Stimulated activated CD8-positive, alpha-beta memory T cell treated with anti-CD3 and anti-CD28 coated beads, Interleukin-12 subunit alpha, Interleukin-12 subunit beta, amount 100 ng/mL, for 1 hour (primary cell): ENCODE measurements around the gene GRIK4.

Source experiments
- DNase-seq: peaks from one replicate; pipeline ENCODE4 v3.0.0-alpha.2; 2020; ENCODE audit warnings: low read depth

GRIK4 gene

GRCh38 chr11:120526241-120526640, 14.7 kb downstream of the GRIK4 start:
- no peak for DNase-seq

- DNase-seq: no peak
These were observed 15.7 kb downstream of the GRIK4 start for GRCh38 chr11:120527111-120527761.

DNA sequence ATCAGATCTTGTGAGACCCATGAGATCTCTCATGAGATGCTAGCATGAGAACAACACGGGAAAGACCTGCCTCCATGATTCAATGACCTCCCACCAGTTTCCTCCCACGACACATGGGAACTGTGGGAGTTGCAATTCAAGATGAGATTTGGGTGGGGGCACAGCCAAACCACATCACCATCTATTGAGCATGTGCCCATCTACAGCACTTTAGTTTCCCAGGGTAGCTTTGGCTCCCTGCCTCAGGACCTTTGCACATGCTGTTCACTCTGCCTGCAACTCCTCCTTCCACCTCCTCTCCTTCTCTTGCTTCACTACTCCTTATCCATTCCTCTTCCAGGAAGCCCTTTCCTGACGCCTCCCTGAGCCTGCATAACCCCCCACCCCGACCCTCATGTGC, 17.2 kb downstream of the GRIK4 start:
- DNase-seq: no peak

DNA sequence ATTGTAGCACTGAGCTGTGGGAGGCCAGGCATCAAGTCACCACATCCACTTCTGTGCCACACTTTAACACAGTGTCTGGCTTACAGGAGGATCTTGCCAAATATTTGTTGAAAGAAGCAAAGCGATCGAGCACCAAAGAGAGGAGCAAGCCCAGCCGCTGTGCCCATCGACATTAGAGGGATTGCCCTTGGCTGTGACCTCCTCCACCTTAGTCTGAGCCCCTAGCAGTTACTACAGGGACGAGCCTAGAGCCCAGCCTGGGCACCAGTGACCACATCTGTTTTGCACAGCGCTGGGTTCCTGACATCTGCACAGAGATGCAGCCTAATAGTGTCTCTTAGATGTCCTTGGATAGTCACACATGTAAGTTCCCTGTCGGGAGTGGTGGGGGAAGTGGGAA, 17.7 kb downstream of the GRIK4 start:
- DNase-seq: no peak

DNA sequence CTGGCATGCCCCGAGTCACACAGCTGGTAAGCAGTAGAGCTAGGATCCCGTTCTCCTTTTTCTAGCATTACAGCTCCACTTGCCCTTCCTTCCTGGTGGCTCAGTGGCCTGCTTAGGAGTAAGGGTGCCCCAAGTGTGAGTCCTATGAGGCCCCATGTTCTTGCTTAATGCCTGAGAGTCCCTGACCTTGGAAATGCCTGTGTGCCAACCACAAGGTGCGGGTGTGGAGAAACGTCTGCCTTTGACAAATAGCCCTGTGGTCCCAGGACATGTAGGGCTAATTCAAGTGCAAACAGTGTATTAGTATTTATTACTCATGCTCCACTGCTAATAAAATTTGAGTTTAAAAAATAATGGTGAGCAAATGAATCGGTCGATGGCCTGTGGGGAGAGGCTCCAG, 18.4 kb downstream of the GRIK4 start:
- DNase-seq: no peak

DNA sequence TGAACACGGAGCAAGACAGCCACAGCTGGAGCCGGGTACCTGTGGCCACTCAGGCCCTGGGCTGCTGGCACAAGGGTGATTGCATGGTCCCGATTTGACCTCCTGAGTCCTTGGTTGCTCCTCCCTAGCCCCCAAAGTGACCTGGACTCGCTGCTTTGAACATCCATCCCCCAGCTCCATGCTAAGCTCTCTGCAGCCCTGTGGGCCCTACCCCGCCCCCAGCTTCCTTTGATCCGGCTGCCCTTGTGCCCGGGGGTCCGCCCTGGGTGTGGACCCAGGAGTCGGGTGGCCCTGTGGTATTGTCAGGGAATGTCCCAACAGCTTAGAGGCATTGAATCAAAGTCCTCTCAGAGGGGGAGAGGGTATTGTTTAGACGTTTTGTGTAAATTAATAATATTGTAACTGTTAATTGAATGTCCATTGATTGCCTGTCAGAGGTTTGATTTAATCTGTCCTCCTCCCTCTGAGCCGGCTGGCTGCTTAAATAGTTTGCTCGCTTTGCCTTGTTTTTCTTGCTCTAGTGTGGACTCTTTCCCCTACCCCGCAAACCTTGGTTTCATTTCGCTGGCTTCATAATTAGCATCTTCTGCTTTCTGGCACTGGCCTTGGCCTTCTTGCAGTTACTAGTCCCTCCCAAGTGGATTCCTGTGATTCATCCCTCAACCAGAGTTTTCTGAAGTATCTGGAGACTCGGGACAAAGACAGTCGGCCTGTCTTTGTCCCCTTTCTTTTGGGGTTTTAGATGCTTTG, 20.7 kb downstream of the GRIK4 start:
- no peak for DNase-seq

- no peak for DNase-seq
These were observed 21.3 kb downstream of the GRIK4 start for GRCh38 chr11:120532832-120533196.

DNA sequence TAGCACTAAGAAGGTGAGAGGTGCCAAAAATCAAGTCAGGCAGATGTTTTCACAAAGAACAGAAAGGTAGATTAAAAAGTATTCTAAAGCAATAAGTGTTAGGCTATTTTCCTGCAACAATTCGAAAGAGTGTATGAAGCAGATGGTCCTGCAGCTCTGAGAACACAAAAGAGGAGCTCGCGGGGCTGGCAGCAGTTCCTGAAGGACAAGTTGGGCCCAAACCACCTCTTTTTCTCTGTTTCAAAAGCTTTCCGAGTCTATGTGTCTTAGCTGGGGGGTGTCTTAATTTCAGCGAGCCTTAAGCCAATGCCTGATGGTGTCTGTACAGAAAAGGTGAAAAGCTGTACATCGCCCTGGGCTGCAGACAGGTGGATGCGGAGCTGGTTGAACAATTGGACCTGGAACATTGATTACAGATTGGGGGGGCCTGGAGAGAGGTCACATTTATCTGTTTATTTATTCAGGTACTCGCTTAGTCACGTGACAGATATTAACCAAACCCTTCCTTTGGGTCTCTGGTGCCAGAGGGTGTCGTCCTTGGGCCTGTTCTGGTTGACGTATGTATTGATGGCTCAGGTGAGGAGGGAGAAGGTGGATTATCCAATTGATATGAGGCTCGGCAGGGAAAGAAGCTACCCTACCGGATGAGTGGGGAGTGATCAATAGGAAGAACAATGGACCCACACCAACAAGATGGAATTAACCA, 24.7 kb downstream of the GRIK4 start:
- no peak for DNase-seq

DNA sequence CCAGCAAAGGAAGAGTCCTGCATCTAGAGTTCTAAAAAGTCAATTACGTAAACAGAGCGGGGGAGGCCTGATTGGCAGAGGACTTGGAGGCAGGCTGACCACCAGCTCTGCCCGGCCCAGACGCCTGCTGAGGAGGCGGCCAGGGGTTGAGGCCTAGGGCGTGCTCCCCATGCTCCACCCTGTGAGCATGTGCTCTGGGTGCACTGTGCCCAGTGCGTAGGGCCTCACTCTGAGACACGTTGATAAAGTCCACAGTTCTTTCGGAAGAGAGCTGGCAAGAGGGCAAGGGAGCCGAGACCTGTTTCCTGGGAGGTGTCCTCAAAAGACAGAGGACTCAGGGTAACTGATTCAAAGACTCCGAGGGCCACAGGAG, 25.2 kb downstream of the GRIK4 start:
- no peak for DNase-seq

GRCh38 chr11:120537996-120538395, 26.4 kb downstream of the GRIK4 start:
- no peak for DNase-seq

GRCh38 chr11:120538707-120539106, 27.2 kb downstream of the GRIK4 start:
- no peak for DNase-seq

DNA sequence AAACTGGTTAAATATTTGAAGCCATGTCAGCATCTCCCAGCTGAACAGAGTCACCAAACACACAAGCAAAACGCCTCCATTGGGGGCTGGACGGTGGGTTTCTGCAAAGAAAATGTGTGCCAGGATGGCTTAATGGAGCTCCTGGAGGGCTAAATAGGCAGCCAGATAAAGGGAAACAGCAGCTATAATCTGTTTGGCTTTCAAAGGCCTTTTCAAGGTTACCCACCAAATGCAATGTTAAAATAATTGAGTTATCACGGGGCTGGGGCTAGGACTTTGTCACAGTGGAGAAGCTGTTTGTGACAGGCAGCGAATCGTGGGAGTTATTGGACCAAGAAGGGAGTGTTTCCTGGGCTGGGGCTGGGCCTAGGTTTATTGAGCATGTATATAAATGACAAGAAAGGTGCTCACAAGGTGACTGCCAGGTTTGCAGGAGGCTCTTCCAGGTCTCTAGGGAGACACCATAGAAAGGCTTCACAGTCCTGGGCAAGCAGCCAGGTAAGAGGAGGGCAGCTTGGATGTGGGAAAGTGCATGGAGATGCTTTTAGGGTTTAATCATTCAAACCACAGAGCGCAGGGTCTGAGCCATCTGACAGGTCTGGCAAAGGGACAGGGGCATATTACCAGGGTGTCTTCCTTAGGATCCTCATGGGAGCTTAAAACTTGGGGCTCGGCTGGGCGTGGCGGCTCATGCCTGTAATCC, 28.3 kb downstream of the GRIK4 start:
- no peak for DNase-seq

DNA sequence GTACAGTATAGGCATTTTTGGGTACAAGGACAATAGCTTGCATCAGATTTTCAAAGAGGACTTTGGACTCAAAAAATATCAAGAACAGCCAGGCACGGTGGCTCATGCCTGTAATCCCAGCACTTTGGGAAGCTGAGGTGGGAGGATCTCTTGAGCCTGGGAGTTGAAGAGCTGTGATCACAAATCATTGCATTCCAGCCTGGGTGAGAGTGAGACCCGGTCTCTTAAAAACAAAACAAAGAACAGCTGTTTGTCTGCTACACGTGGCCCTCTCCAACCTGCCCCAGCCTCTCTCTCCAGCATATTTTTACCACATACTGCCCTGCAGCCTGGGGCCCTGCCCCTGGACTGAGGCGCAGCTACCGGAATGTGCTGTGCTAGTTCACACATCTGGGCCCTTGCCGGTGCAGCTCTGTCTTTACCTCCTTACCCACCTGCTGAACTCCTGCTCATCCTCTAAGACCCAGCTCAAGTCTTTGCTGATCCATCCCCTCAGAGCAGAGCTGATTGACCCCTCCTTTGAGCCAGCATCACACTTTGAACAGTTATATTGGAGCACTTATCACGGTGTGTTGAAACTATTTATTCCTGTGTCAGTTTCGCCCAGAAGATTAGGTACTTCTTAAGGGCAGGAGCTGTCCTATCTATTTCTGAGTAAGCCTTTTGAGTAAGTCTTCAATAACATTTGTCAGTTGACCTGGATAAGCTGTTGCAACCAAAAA, 29.4 kb downstream of the GRIK4 start:
- no peak for DNase-seq

- no peak for DNase-seq
These were observed 32.1 kb downstream of the GRIK4 start for GRCh38 chr11:120543521-120544215.

DNA sequence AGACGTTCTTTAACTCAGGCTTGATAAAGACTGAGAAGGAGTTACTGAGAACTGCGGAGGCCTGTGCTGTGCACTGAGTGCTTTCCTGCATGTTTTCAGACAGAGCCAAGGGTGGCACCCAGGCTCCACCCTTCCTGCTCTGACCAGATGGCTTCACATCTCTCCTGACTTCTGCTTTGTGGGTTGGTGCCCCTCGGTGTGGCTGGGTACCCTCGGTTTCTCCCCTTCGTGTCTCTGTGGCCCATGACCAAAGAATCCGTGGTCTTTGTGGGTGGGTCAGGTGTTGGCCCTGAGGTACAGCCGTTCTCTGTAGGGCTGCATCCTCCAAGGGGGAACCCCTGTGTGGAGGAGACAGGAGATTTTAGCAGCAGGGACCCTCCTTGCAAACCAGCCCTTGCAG, 34.3 kb downstream of the GRIK4 start:
- DNase-seq: no peak

DNA sequence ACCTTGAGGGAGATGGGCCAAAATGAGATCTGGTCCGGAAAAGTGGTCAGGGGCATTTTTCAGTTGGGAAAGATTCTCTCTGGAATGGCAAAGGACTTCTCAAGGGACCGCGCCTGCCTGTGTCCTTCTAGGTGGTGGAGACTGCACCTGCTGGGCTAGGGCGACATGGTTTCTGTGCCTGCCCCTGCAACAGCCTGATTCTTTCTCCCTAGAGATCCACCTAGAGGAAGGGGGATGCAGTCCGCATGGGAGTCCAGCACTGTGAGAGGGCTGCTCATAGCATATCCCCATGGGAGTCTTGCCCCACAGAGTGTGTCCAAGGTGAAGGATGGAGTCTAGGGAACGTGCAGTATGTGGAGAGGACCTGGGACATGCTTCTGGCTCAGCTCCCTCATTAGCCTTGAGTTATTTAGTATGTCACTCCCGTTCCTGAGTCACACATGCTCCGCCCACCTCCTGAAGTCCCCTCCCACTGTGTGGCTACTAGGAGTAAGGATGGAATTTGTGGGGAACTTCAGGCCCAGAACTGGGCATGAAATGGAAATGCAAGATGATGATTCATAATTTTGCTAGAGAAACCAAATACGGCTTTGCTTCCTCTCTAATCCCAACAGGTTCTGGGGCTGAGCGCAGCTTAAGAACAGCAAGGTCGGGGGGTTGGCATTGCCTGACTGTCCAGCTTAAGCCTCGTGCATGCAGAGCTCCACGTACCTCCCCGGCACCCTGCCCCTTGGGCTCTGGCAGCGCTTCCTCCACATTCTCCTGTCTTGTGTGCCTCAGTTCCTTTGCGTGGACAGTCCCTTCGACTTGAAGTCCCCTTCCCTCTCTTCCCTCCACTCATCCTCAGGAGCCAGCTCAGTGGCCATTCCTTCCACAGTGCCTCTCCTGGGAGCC, 35.0 kb downstream of the GRIK4 start:
- no peak for DNase-seq

- no peak for DNase-seq
These were observed 35.8 kb downstream of the GRIK4 start for GRCh38 chr11:120547316-120547715.

- DNase-seq: no peak
These were observed 36.5 kb downstream of the GRIK4 start for GRCh38 chr11:120547811-120548681.

DNA sequence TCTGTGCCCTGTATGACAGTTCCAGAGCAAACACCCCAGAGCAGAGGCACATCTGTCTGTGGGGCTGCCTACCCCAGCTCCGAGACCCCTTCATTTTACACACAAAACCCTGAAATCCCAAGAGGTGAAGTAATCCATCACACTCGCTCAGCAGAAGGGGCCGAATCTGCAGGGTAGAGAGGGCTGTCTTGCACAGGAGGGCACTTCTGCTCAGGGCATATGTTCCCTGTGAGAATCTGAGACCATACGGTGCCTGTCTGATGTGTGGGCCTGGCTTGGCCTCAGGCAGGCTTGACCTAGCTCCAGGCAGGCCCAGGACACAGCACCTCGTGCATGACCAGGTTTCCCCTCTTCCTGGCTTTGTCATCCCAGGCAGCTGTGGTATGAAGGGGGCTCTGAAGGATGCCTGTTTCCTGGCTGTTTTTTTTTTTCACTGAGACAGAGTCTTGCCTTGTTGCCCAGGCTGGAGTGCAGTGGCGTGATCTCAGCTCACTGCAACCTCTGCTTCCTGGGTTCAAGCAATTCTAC, 37.2 kb downstream of the GRIK4 start:
- DNase-seq: no peak
